ENCODE results near the gene SLC2A13.

- TF ChIP-seq CTCF (IDR thresholded peaks at IDR 0.05): no peak
- no peak for TF ChIP-seq POLR2A (IDR thresholded peaks at IDR 0.05)
Measured at GRCh38 chr12:40044396-40044795, 61.5 kb downstream of the SLC2A13 start.

All from lower leg skin (tissue), 3 donors.